Activated naive CD4-positive, alpha-beta T cell treated with anti-CD3 and anti-CD28 coated beads, Interleukin-2, amount 50 U/mL, for 16 hours (primary cell): Measurements from ENCODE around the gene OR2A7.
"Not testable (repeated sequence)": the region's sequence is repeated elsewhere in the genome, so short reads cannot be mapped to it uniquely, and the experiment has no call there.

Source experiments
- DNase-seq: peaks from one replicate; pipeline ENCODE4 v3.0.0-alpha.2; 2020

Gene OR2A7

GRCh38 chr7:144247674-144248330 lies 16.8 kb downstream of the OR2A7 start:
- not testable (repeated sequence) for DNase-seq

- not testable (repeated sequence) for DNase-seq
Observed at GRCh38 chr7:144246967-144247366, 17.6 kb downstream of the OR2A7 start.

GRCh38 chr7:144245372-144245771 lies 19.2 kb downstream of the OR2A7 start:
- DNase-seq: not testable (repeated sequence)

- not testable (repeated sequence) for DNase-seq
Observed at GRCh38 chr7:144239365-144239764, 25.2 kb downstream of the OR2A7 start, which contains the start of gene OR2A42. Gene OR2A42, minus strand, starts transcription at chr7:144239605. Its CDS starts 6,762 bp downstream, at chr7:144232843.

- DNase-seq: not testable (repeated sequence)
Observed at GRCh38 chr7:144238530-144239082, 26.0 kb downstream of the OR2A7 start.

- DNase-seq: not testable (repeated sequence)
Observed at GRCh38 chr7:144233039-144233438, 31.6 kb downstream of the OR2A7 start.

GRCh38 chr7:144231027-144231426 lies 33.6 kb downstream of the OR2A7 start:
- DNase-seq: not testable (repeated sequence)

- DNase-seq: not testable (repeated sequence)
Observed at GRCh38 chr7:144228810-144229209, 35.8 kb downstream of the OR2A7 start.

GRCh38 chr7:144226866-144227265 lies 37.7 kb downstream of the OR2A7 start:
- not testable (repeated sequence) for DNase-seq

- not testable (repeated sequence) for DNase-seq
Observed at GRCh38 chr7:144223675-144224074, 40.9 kb downstream of the OR2A7 start.

GRCh38 chr7:144220531-144220930 lies 44.1 kb downstream of the OR2A7 start:
- DNase-seq: not testable (repeated sequence)

- not testable (repeated sequence) for DNase-seq
Observed at GRCh38 chr7:144219149-144219548, 45.4 kb downstream of the OR2A7 start.

GRCh38 chr7:144218581-144218980 lies 46.0 kb downstream of the OR2A7 start:
- not testable (repeated sequence) for DNase-seq

GRCh38 chr7:144217200-144217599 lies 47.4 kb downstream of the OR2A7 start:
- DNase-seq: not testable (repeated sequence)
